GM21786 (cell line): ENCODE data around the gene NUP43.
"Not testable (repeated sequence)": the region's sequence is repeated elsewhere in the genome, so short reads cannot be mapped to it uniquely, and the experiment has no call there.

Experiments
- ATAC-seq: cut with Tn5 transposase; IDR thresholded peaks from one replicate; pipeline ENCODE4 v1.9.1; 2021; ENCODE audit not compliant: unreplicated experiment

NUP43 gene

DNA sequence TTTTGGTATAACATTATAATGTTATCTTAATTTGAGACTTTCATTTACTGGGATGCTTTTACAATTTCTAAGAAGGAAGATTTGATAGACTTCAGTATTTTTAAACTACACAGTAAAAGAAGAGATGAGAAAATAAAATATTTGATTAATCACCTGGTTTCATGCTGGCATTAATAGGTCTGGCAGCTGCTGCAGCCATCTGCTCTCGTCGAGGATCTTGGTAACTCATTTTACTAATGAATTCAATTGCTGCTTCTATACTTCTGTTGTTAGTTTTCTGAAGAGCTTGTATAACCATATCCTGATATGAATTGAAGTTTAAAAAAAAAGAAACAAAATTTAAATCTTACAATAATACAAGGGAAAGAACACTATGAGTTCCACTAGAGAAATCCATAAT lies 51.4 kb downstream of the NUP43 start:
- no peak for ATAC-seq

DNA sequence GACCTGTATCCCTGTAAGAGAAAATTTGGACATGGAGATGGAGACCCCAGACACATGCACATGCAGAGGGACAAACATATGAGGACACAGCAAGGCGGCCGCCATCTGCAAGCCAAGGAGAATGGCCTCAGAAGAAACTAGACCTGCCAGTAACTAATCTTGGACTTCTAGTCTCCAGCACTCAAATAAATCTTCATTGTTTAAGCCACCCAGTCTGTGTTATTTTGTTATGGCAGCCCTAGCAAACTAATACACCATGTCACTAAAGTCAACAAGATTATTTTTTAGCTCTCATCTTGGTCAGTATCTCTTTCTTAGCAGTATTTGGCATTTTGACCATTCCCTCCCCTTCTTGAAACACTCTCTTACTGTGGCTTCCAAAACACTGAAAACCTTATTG lies 55.1 kb downstream of the NUP43 start:
- no peak for ATAC-seq

DNA sequence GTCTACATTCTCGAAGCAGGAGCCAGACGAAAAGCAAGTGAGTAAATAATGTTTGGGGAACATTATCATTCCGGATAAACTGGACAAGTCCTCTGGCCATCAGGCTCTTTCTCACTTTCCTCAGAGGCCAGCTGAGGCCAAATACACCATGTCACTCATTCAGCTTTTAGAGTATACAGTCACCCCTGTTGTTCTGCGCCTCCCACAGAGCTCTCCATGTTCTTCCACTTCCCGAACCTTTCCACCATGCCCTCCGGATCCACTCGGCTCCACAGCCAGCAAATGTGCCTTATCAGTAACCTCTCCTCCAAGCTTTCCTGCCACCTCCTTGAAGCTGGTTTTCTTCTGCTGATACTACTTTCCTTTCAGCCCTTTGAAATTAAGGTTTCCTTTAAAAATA lies 60.1 kb downstream of the NUP43 start:
- ATAC-seq, result no peak

DNA sequence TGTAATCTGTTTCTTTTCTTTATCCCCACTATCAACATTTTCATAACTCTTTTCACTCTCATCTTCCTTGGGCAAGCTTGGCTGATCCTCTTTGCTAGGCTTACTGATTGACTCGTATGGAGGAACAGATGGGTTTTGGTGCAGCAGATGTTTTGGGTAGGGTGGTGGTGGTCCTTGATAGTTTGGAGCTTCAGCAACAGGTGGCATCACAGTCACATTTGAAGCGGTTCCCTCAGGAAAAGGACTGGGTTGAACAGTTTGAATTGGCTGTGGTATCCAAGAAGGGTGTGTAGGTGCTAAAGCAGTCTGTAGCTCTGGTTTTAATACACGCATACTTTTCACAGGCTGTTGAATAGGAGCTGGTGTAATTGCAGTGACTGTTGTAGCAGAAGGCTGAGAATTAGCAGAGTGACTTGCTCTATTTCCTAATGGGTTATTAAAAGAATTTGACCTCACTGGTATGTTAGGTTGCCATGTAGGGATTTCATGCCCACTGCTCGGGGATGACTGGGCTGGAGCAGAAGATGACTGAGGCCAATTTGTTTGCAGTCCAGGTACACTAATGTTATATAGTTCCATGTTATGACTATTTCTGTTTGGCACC lies 63.0 kb downstream of the NUP43 start:
- no peak for ATAC-seq

DNA sequence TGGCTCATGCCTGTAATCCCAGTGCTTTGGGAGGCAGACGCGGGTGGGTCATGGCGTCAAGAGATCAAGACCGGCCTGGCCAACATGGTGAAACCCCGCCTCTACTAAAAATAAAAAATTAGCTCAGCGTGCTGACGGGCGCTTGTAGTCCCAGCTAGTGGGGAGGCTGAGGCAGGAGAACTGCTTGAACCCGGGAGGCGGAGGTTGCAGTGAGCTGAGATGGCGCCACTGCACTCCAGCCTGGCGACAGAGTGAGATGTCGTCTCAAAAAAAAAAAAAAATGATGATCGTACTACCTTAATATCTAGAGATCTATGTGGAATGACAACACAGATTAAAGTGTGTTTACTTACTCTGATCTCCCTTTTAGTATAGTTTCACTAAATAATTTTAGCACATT lies 64.5 kb downstream of the NUP43 start:
- ATAC-seq, result not testable (repeated sequence)

DNA sequence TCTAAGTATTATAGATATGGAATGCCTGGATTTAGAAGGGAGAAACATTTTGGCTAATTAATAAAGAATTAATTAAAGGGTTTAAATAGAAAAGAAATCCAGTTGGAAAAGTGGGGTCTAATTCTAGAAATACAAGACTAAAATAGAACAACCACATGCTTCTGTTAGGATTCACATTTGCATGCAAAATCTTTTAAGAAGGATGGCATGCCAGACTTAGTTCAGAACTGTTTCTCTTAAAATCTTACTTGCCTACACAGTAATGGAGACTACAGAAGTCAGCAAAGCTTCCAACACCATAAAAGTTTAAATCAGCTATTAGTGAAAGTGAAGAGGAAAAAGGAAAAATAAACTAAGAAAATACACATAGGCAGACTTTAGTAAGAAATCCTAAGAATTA lies 65.1 kb downstream of the NUP43 start:
- ATAC-seq, result no peak

DNA sequence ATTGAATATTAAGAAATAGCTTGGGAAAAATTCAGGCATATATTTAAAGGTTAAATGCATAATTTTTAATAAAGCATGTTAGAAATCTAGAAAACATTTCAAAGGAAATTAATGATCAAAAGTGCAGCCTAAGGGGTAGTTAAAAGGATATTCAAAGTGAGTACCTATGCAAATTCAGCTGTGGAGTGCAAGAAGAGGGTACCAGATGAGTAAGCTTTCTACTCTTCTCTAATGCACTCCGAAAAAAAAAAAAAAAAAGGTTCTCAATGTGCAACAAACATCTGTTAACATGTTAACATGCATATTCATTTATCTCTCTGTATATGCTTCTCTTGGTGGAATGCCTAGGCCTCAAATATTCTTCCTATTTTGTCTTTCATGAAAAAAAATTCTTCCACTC lies 65.8 kb downstream of the NUP43 start:
- no peak for ATAC-seq
